Measurements from ENCODE around the gene UPF1.
A peak's percentile ranks its signal among the peaks of the same experiment; 100 is the strongest.

The UPF1 gene

DNA sequence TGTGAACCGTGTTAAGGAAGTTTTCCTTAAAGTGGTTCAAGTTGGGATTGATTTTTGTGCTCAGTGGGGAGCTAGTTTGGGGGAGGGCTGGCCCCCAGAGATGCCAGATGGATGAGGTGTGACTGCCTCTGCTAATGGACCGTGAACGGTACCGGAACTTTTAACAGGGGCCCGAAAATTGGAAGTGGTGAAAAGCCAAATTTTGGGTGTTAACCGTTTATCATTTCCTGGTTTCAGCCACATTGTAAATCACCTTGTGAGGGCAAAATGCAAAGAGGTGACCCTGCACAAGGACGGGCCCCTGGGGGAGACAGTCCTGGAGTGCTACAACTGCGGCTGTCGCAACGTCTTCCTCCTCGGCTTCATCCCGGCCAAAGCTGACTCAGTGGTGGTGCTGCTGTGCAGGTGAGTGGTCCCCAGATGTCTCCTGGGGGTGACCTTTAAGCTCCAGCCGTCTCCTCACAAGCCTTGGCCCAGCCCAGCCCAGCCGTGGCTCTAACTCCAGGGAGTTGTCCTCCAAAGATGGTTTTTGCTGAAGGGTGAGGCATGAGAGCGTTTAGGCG is 18.2 kb downstream of the UPF1 start:
- Histone ChIP-seq H3K27ac (ENCODE audit: low read depth, low read length) (peak overlapping the region; percentile 84), H3K4me3 (ENCODE audit: low read depth, low read length) (no peak overlapping the region; the same call in 1 of the 2 replicates), H3K27me3 (ENCODE audit: insufficient read depth, low read length) (no peaks in the 10 kb centered on the region), H3K36me3 (ENCODE audit: insufficient read depth, low read length) (peaks cover 16% of the 10 kb centered on the region; the same call in 1 of the 2 replicates), H3K79me2 (ENCODE audit: control insufficient read depth, insufficient read depth, low read length, unreplicated experiment) (peaks cover 56% of the 10 kb centered on the region), H3K4me1 (ENCODE audit: control insufficient read depth, insufficient read depth, low read length, unreplicated experiment) (peaks cover 31% of the 10 kb centered on the region), H2AFZ (ENCODE audit: low read length, unreplicated experiment) (no peak overlapping the region)

DNA sequence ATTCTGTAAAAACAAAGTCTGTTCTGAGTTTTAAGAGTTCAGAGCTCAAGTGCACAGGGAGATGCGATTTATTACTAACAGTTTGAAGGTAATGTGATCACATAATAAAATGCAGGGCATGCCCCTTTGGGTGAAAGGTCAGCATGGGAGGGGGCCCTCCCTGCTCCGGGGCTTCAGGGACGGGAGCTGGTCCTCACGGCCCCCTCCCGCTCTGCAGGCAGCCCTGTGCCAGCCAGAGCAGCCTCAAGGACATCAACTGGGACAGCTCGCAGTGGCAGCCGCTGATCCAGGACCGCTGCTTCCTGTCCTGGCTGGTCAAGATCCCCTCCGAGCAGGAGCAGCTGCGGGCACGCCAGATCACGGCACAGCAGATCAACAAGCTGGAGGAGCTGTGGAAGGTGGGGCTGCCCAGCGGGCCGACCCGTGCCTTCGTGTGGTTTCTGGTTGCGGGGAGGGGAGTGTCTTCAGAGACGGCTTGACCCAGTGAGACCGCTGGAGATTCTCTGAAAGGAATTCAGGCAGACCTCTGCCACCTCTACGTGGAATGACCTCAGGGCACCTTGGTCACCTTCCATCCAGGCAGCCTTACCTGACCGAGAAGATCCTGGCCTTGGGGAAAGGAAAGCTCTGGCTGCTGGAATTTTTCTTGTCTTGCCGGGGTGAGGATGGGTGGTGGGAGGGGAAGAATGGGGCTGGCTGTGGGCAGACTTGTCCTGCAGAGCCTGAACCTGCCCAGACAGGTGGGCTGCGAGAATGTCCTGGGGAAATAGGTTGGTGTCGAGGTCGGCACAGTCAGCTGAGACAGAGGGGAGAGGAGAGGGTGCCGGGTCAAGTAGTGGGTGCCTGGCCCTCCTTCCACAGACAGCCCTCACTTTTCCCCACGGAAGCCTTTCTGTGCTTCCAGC is 19.0 kb downstream of the UPF1 start:
- Histone ChIP-seq H3K27me3 (ENCODE audit: insufficient read depth, low read length) (no peaks in the 10 kb centered on the region), H3K36me3 (ENCODE audit: insufficient read depth, low read length) (peaks cover 16% of the 10 kb centered on the region; the same call in 1 of the 2 replicates), H3K4me3 (ENCODE audit: low read depth, low read length) (no peak overlapping the region), H2AFZ (ENCODE audit: low read length, unreplicated experiment) (no peak overlapping the region), H3K27ac (ENCODE audit: low read depth, low read length) (peak overlapping the region; percentile 84; the same call in 1 of the 2 replicates), H3K4me1 (ENCODE audit: control insufficient read depth, insufficient read depth, low read length, unreplicated experiment) (peaks cover 31% of the 10 kb centered on the region), H3K79me2 (ENCODE audit: control insufficient read depth, insufficient read depth, low read length, unreplicated experiment) (peaks cover 48% of the 10 kb centered on the region)

DNA sequence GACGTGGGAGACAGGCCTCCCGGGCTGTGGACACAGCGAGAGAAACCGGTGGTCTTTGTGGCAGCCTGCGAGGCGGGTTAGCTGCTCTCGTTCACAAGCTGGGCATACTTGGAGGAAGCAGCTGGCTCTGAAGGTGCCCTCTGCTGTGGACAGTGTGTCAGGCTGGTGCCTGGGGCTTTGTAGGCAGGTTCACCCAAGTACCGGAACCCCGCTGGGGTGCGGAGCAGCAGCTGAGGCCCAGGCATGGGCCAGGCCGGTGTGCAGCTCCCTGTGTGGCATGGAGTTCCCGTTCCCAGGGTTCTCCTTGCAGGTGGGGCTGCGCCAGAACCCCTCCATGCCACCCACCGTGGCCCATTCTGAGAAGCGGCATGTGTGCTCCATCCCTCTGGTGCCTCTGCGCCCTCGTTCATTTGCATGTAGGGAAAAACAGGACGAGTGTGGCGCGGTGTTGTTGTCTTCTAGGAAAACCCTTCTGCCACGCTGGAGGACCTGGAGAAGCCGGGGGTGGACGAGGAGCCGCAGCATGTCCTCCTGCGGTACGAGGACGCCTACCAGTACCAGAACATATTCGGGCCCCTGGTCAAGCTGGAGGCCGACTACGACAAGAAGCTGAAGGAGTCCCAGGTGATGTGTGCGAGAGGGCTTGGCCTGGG is 20.0 kb downstream of the UPF1 start:
- Histone ChIP-seq H3K36me3 (ENCODE audit: insufficient read depth, low read length) (peaks cover 16% of the 10 kb centered on the region; the same call in 1 of the 2 replicates), H3K4me3 (ENCODE audit: low read depth, low read length) (no peak overlapping the region), H3K27ac (ENCODE audit: low read depth, low read length) (no peak overlapping the region), H2AFZ (ENCODE audit: low read length, unreplicated experiment) (no peak overlapping the region), H3K27me3 (ENCODE audit: insufficient read depth, low read length) (no peaks in the 10 kb centered on the region), H3K79me2 (ENCODE audit: control insufficient read depth, insufficient read depth, low read length, unreplicated experiment) (peaks cover 38% of the 10 kb centered on the region), H3K4me1 (ENCODE audit: control insufficient read depth, insufficient read depth, low read length, unreplicated experiment) (peaks cover 31% of the 10 kb centered on the region)

DNA sequence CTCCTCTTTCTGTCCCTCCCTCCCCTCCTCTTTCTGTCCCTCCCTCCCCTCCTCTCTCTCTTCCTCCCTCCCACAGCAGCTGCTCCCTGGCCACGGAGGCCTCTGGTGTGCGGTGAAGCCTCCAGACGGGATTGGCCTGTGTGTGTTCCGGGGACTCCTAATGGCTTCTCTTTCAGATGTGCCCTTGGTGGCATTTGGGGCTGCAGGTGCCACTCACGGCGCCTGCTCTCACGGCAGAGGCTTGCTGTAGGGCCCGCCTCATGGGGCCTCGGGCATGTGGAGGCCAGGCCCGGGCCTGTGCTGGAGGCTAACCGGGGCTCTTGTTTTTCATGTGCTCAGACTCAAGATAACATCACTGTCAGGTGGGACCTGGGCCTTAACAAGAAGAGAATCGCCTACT is 20.9 kb downstream of the UPF1 start:
- no peaks in the 10 kb centered on the region for H3K27me3 ChIP-seq (ENCODE audit: insufficient read depth, low read length)
- H3K4me1 ChIP-seq (ENCODE audit: control insufficient read depth, insufficient read depth, low read length, unreplicated experiment), result peaks cover 26% of the 10 kb centered on the region
- H3K4me3 ChIP-seq (ENCODE audit: low read depth, low read length), result no peak overlapping the region
- H3K36me3 ChIP-seq (ENCODE audit: insufficient read depth, low read length), result peaks cover 16% of the 10 kb centered on the region; the same call in 1 of the 2 replicates
- no peak overlapping the region for H2AFZ ChIP-seq (ENCODE audit: low read length, unreplicated experiment)
- peaks cover 30% of the 10 kb centered on the region for H3K79me2 ChIP-seq (ENCODE audit: control insufficient read depth, insufficient read depth, low read length, unreplicated experiment)
- H3K27ac ChIP-seq (ENCODE audit: low read depth, low read length), result no peak overlapping the region

DNA sequence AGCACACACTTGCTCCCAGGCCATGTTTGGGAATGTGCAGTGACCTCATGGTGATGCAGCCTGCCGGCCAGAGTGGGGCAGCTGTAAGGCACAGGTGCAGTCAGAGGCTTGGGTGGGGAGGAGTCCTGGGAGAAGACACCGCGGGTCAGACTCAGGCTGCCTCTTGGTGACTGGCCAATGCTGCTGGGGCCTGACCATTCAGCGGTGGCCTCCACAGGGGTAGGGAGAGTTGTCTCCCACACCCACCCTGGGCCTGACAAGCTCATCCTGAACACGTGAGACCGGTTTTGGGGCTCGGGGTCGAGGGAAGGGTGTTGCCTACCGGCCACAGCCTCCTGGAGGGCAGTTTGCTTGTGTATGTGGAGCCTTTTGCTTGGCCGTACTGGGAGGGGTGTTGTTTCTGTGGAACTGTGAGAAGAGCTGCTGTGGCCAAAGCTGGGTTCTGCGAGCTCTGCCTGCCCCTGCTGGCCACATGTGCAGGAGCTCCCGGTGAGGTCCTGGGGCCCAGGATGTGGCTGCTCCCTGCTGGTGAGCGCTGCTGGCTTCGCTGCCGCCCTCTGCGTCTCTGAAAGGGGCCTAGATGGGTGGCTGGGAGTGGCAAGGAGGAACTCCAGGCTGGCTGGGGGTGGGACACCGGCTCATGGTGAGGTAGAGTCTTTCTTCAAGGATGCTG is 22.1 kb downstream of the UPF1 start:
- Histone ChIP-seq H3K4me3 (ENCODE audit: low read depth, low read length) (no peak overlapping the region), H3K27ac (ENCODE audit: low read depth, low read length) (no peak overlapping the region), H3K79me2 (ENCODE audit: control insufficient read depth, insufficient read depth, low read length, unreplicated experiment) (peaks cover 26% of the 10 kb centered on the region), H3K4me1 (ENCODE audit: control insufficient read depth, insufficient read depth, low read length, unreplicated experiment) (peaks cover 15% of the 10 kb centered on the region), H3K36me3 (ENCODE audit: insufficient read depth, low read length) (peaks cover 16% of the 10 kb centered on the region; the same call in 1 of the 2 replicates), H2AFZ (ENCODE audit: low read length, unreplicated experiment) (no peak overlapping the region), H3K27me3 (ENCODE audit: insufficient read depth, low read length) (no peaks in the 10 kb centered on the region)

DNA sequence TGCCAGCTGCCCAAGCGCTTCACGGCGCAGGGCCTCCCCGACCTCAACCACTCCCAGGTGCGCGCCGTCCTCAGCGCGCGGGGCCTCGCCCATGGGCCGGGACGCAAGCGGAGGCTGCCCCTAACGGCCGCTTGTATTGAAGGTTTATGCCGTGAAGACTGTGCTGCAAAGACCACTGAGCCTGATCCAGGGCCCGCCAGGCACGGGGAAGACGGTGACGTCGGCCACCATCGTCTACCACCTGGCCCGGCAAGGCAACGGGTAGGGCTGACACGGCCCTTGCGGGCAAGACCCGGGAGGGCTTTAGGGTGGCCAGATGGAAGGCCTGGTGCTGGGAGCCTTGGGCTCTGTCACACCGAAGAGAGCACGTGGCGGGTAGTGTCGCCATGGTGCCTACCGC is 23.2 kb downstream of the UPF1 start:
- Histone ChIP-seq H3K4me1 (ENCODE audit: control insufficient read depth, insufficient read depth, low read length, unreplicated experiment) (peaks cover 4% of the 10 kb centered on the region), H3K27me3 (ENCODE audit: insufficient read depth, low read length) (no peaks in the 10 kb centered on the region), H3K79me2 (ENCODE audit: control insufficient read depth, insufficient read depth, low read length, unreplicated experiment) (peaks cover 21% of the 10 kb centered on the region), H3K4me3 (ENCODE audit: low read depth, low read length) (no peak overlapping the region), H3K36me3 (ENCODE audit: insufficient read depth, low read length) (peaks cover 16% of the 10 kb centered on the region; the same call in 1 of the 2 replicates), H3K27ac (ENCODE audit: low read depth, low read length) (no peak overlapping the region), H2AFZ (ENCODE audit: low read length, unreplicated experiment) (no peak overlapping the region)

DNA sequence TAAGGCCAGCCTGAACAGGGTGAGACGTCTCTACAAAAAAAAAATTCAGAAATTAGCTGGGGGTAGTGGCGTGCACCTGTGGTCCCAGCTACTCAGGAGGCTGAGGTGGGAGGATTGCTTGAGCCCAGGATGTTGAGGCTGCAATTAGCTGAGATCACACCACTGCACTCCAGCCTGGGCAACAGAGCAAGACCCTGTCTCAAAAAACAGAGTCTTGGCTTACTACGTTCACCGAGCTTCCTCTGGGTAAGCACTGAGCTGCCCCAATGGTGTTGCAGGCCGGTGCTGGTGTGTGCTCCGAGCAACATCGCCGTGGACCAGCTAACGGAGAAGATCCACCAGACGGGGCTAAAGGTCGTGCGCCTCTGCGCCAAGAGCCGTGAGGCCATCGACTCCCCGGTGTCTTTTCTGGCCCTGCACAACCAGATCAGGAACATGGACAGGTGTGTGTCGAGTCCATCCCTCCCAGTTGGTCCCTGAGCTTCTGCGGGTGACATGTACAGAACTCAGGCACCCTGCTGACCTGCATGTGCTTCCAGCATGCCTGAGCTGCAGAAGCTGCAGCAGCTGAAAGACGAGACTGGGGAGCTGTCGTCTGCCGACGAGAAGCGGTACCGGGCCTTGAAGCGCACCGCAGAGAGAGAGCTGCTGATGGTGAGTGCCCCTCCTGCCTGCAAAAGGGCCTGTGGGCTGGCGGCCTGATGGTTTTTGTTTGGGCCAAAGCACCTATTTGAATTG is 24.1 kb downstream of the UPF1 start:
- H3K36me3 ChIP-seq (ENCODE audit: insufficient read depth, low read length), result peaks cover 12% of the 10 kb centered on the region; the same call in 1 of the 2 replicates

DNA sequence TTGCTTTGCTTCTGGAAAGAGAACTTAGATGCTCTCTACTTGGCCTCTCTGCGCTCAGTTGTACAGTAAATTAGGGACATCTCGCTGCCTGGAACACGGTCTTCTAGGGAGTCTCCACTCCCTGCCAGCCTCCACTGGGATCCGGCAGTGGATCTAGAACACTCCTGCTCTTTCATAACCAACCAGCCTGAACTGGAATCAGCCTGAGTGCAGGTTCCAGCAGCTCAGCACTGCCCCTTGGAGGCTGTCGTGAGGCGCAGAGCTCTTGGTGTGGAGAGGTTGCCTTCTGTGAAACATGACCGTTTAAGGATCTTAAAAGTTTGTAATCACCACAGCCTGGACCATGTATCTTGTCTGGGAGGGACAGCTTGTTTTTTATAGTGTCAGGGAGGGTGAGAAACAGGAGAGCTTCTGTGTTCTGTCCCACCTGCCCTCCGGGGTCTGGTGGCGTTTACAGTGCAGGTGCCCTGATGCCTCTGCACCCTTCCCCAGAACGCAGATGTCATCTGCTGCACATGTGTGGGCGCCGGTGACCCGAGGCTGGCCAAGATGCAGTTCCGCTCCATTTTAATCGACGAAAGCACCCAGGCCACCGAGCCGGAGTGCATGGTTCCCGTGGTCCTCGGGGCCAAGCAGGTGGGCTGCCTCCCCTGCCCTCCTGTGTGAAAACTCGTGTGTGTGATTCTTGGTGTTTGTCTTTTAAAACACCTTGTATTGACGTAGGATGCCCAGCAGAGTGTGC is 24.8 kb downstream of the UPF1 start:
- Histone ChIP-seq H3K36me3 (ENCODE audit: insufficient read depth, low read length) (0 out of 2 replicates have a peak, but pooled peaks cover 8% of the 10 kb centered on the region), H3K4me1 (ENCODE audit: control insufficient read depth, insufficient read depth, low read length, unreplicated experiment) (no peaks in the 10 kb centered on the region), H3K4me3 (ENCODE audit: low read depth, low read length) (no peak overlapping the region), H3K27me3 (ENCODE audit: insufficient read depth, low read length) (no peaks in the 10 kb centered on the region), H3K27ac (ENCODE audit: low read depth, low read length) (no peak overlapping the region), H2AFZ (ENCODE audit: low read length, unreplicated experiment) (no peak overlapping the region), H3K79me2 (ENCODE audit: control insufficient read depth, insufficient read depth, low read length, unreplicated experiment) (peaks cover 6% of the 10 kb centered on the region)

More for the DNA sequence above, 24.1 kb downstream of the UPF1 start:
- H3K79me2 ChIP-seq (ENCODE audit: control insufficient read depth, insufficient read depth, low read length, unreplicated experiment), result peaks cover 13% of the 10 kb centered on the region
- no peaks in the 10 kb centered on the region for H3K27me3 ChIP-seq (ENCODE audit: insufficient read depth, low read length)
- H2AFZ ChIP-seq (ENCODE audit: low read length, unreplicated experiment), result no peak overlapping the region
- H3K27ac ChIP-seq (ENCODE audit: low read depth, low read length), result no peak overlapping the region
- no peaks in the 10 kb centered on the region for H3K4me1 ChIP-seq (ENCODE audit: control insufficient read depth, insufficient read depth, low read length, unreplicated experiment)
- no peak overlapping the region for H3K4me3 ChIP-seq (ENCODE audit: low read depth, low read length)

DNA sequence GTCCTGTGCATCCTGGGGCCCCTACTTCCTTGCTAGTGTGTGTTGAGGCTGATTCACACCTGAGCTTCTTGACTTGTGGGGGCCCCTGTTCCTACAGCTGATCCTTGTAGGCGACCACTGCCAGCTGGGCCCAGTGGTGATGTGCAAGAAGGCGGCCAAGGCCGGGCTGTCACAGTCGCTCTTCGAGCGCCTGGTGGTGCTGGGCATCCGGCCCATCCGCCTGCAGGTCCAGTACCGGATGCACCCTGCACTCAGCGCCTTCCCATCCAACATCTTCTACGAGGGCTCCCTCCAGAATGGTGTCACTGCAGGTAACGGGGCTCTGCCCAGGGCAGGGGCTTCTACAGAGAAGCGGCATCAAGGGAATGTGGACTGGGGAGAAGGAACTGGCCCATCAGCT is 25.5 kb downstream of the UPF1 start:
- H3K4me3 ChIP-seq (ENCODE audit: low read depth, low read length), result no peak overlapping the region
- no peak overlapping the region for H3K27ac ChIP-seq (ENCODE audit: low read depth, low read length)
- 0 out of 2 replicates have a peak, but pooled peaks cover 8% of the 10 kb centered on the region for H3K36me3 ChIP-seq (ENCODE audit: insufficient read depth, low read length)
- H3K27me3 ChIP-seq (ENCODE audit: insufficient read depth, low read length), result no peaks in the 10 kb centered on the region
- H3K79me2 ChIP-seq (ENCODE audit: control insufficient read depth, insufficient read depth, low read length, unreplicated experiment), result peaks cover 6% of the 10 kb centered on the region
- H3K4me1 ChIP-seq (ENCODE audit: control insufficient read depth, insufficient read depth, low read length, unreplicated experiment), result no peaks in the 10 kb centered on the region
- H2AFZ ChIP-seq (ENCODE audit: low read length, unreplicated experiment), result no peak overlapping the region
